Large intestine (tissue), 3 donors: ENCODE results near the gene RACGAP1. TPM values are rescaled to one million over a fixed set of nuclear protein-coding genes. Genes with fewer than 3 reads are reported as not detected.
A peak's percentile ranks its signal among the peaks of the same experiment; 100 is the strongest.

ENCODE experiments used
- DNase-seq, 2 donors: peaks; one replicate each; pipeline versions ENCODE4 v3.0.0 to v3.0.0-alpha.2; 2013
- H3K27ac ChIP-seq: one replicate; pipeline ENCODE4 v1.5.1; 2013; ENCODE audit warnings: low read length
- H3K27me3 ChIP-seq: 2 replicates; pipeline ENCODE4 v1.6.1; 2013; ENCODE audit warnings: low read length; ENCODE audit not compliant: control insufficient read depth, insufficient read depth
- H3K36me3 ChIP-seq: 2 replicates; pipeline ENCODE4 v1.6.1; 2013; ENCODE audit warnings: low read length; ENCODE audit not compliant: control insufficient read depth, insufficient read depth
- H3K4me1 ChIP-seq: one replicate; pipeline ENCODE4 v1.6.1; 2013; ENCODE audit warnings: low read length; ENCODE audit not compliant: control insufficient read depth, insufficient read depth
- H3K4me3 ChIP-seq: one replicate; pipeline ENCODE4 v1.5.1; 2013; ENCODE audit warnings: low read length
- H3K9me3 ChIP-seq: one replicate; pipeline ENCODE4 v1.6.1; 2013; ENCODE audit warnings: mild to moderate bottlenecking, low read depth, low read length, moderate library complexity; ENCODE audit not compliant: control insufficient read depth
- WGBS: methylation state at CpG from one replicate; pipeline ENCODE4 v1.1.5; 2013; ENCODE audit warnings: low lambda C conversion rate; ENCODE audit not compliant: insufficient coverage; 5-methylcytosine and 5-hydroxymethylcytosine counted together
- polyA plus RNA-seq: library from polyadenylated mRNA; unstranded; fragments of 120-200 nt; gene quantifications from one replicate; pipeline ENCODE4 v1.2.1, GENCODE V29; 2013

RACGAP1 gene
- polyA plus RNA-seq, 1 donor = 21.8 TPM

GRCh38 chr12:49948866-49949845 is 76.1 kb downstream of the RACGAP1 start:
- Histone ChIP-seq H3K27me3 (peaks cover 9% of the 10 kb centered on the region), H3K9me3 (no peaks in the 10 kb centered on the region), H3K4me3 (no peak overlapping the region), H3K27ac (no peak overlapping the region), H3K36me3 (no peaks in the 10 kb centered on the region), H3K4me1 (peaks cover 16% of the 10 kb centered on the region)
- DNase-seq = no peak
- 100% methylated on average over 1 of the region's 13 CpGs for WGBS

- H3K4me3 ChIP-seq = no peak overlapping the region
- H3K36me3 ChIP-seq = no peaks in the 10 kb centered on the region
- DNase-seq = no peak
- H3K9me3 ChIP-seq = no peaks in the 10 kb centered on the region
- H3K27ac ChIP-seq = no peak overlapping the region
- H3K4me1 ChIP-seq = peaks cover 19% of the 10 kb centered on the region
- peaks cover 4% of the 10 kb centered on the region for H3K27me3 ChIP-seq
- no CpG with 5 or more reads among the region's 7 CpGs for WGBS
Observed at GRCh38 chr12:49947593-49948226, 77.6 kb downstream of the RACGAP1 start.

- Histone ChIP-seq H3K9me3 (no peaks in the 10 kb centered on the region), H3K27ac (no peak overlapping the region), H3K27me3 (peaks cover 4% of the 10 kb centered on the region), H3K4me3 (no peak overlapping the region), H3K4me1 (peaks cover 19% of the 10 kb centered on the region), H3K36me3 (no peaks in the 10 kb centered on the region)
- DNase-seq = no peak
- WGBS = 20% methylated on average over 1 of the region's 3 CpGs
Observed at GRCh38 chr12:49946497-49946896, 78.8 kb downstream of the RACGAP1 start.

GRCh38 chr12:49946086-49946485 is 79.2 kb downstream of the RACGAP1 start:
- DNase-seq = no peak
- WGBS = 80% methylated on average over 1 of the region's 9 CpGs
- Histone ChIP-seq H3K27me3 (peaks cover 4% of the 10 kb centered on the region), H3K4me3 (no peak overlapping the region), H3K9me3 (no peaks in the 10 kb centered on the region), H3K36me3 (no peaks in the 10 kb centered on the region), H3K4me1 (peaks cover 19% of the 10 kb centered on the region), H3K27ac (no peak overlapping the region)

GRCh38 chr12:49945394-49946080 is 79.8 kb downstream of the RACGAP1 start:
- 4% methylated on average over 4 of the region's 28 CpGs for WGBS
- Histone ChIP-seq H3K27ac (no peak overlapping the region), H3K4me1 (peaks cover 19% of the 10 kb centered on the region), H3K9me3 (no peaks in the 10 kb centered on the region), H3K4me3 (peak overlapping the region; percentile 21), H3K27me3 (peaks cover 4% of the 10 kb centered on the region), H3K36me3 (no peaks in the 10 kb centered on the region)
- peak; percentile 70 to 82 for DNase-seq

GRCh38 chr12:49944718-49945117 is 80.6 kb downstream of the RACGAP1 start:
- no peaks in the 10 kb centered on the region for H3K9me3 ChIP-seq
- no CpG with 5 or more reads among the region's 3 CpGs for WGBS
- peaks cover 4% of the 10 kb centered on the region for H3K27me3 ChIP-seq
- no peak overlapping the region for H3K27ac ChIP-seq
- no peaks in the 10 kb centered on the region for H3K36me3 ChIP-seq
- H3K4me3 ChIP-seq = no peak overlapping the region
- DNase-seq = no peak
- peaks cover 19% of the 10 kb centered on the region for H3K4me1 ChIP-seq

- Histone ChIP-seq H3K27me3 (peaks cover 2% of the 10 kb centered on the region), H3K4me1 (peaks cover 19% of the 10 kb centered on the region), H3K9me3 (no peaks in the 10 kb centered on the region), H3K4me3 (no peak overlapping the region), H3K27ac (no peak overlapping the region), H3K36me3 (no peaks in the 10 kb centered on the region)
- DNase-seq = no peak
- no CpG with 5 or more reads among the region's 5 CpGs for WGBS
Observed at GRCh38 chr12:49944046-49944445, 81.2 kb downstream of the RACGAP1 start.

- peaks cover 19% of the 10 kb centered on the region for H3K4me1 ChIP-seq
- no CpG with 5 or more reads among the region's 1 CpG for WGBS
- H3K27ac ChIP-seq = no peak overlapping the region
- H3K27me3 ChIP-seq = peaks cover 2% of the 10 kb centered on the region
- no peak overlapping the region for H3K4me3 ChIP-seq
- DNase-seq = no peak
- no peaks in the 10 kb centered on the region for H3K36me3 ChIP-seq
- H3K9me3 ChIP-seq = no peaks in the 10 kb centered on the region
Observed at GRCh38 chr12:49943625-49943960, 81.7 kb downstream of the RACGAP1 start.

GRCh38 chr12:49942921-49943624 is 82.2 kb downstream of the RACGAP1 start:
- DNase-seq = no peak
- Histone ChIP-seq H3K4me3 (no peak overlapping the region), H3K27me3 (peaks cover 2% of the 10 kb centered on the region), H3K4me1 (peaks cover 19% of the 10 kb centered on the region), H3K36me3 (no peaks in the 10 kb centered on the region), H3K27ac (no peak overlapping the region), H3K9me3 (no peaks in the 10 kb centered on the region)
- WGBS = no CpG with 5 or more reads among the region's 14 CpGs

GRCh38 chr12:49942512-49942893 is 82.8 kb downstream of the RACGAP1 start:
- Histone ChIP-seq H3K27ac (no peak overlapping the region), H3K4me1 (peaks cover 19% of the 10 kb centered on the region), H3K9me3 (no peaks in the 10 kb centered on the region), H3K4me3 (no peak overlapping the region), H3K27me3 (peaks cover 2% of the 10 kb centered on the region), H3K36me3 (no peaks in the 10 kb centered on the region)
- 100% methylated on average over 1 of the region's 3 CpGs for WGBS
- DNase-seq = no peak
